Vagina (tissue), 2 donors: Measurements from ENCODE around the gene CSTPP1.

ENCODE experiments used
- POLR2A ChIP-seq, 2 donors: fragments of 450-650 bp; IDR thresholded peaks; one replicate each; pipeline ENCODE4 v1.6.1; 2017; ENCODE audit warnings: antibody characterized with exemption in 2 of 2, mild to moderate bottlenecking in 2 of 2, moderate library complexity in 2 of 2
- POLR2AphosphoS5 ChIP-seq, 2 donors: sonication (generic); formaldehyde crosslinking; IDR thresholded peaks; one replicate each; pipeline ENCODE4 v1.9.0; 2017; ENCODE audit warnings: antibody characterized with exemption in 2 of 2, mild to moderate bottlenecking in 2 of 2, low read depth in 1 of 2; ENCODE audit not compliant: insufficient read depth in 1 of 2
- TF ChIP-seq, protein P1 (sequence below), 3 experiments: fragments of 450-650 bp in 2 of 3; fragments of 200-600 bp in 1 of 3; sonication (generic) in 1 of 3; IDR thresholded peaks; one replicate each; pipeline ENCODE4 v1.5.1; 2017 to 2019; ENCODE audit warnings: antibody characterized with exemption in 3 of 3, mild to moderate bottlenecking in 2 of 3, moderate library complexity in 2 of 3

- TF ChIP-seq, protein P1, sequence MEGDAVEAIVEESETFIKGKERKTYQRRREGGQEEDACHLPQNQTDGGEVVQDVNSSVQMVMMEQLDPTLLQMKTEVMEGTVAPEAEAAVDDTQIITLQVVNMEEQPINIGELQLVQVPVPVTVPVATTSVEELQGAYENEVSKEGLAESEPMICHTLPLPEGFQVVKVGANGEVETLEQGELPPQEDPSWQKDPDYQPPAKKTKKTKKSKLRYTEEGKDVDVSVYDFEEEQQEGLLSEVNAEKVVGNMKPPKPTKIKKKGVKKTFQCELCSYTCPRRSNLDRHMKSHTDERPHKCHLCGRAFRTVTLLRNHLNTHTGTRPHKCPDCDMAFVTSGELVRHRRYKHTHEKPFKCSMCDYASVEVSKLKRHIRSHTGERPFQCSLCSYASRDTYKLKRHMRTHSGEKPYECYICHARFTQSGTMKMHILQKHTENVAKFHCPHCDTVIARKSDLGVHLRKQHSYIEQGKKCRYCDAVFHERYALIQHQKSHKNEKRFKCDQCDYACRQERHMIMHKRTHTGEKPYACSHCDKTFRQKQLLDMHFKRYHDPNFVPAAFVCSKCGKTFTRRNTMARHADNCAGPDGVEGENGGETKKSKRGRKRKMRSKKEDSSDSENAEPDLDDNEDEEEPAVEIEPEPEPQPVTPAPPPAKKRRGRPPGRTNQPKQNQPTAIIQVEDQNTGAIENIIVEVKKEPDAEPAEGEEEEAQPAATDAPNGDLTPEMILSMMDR (IDR thresholded peaks at IDR 0.05), result no peak
- TF ChIP-seq POLR2A (IDR thresholded peaks at IDR 0.05) (no peak), POLR2AphosphoS5 (IDR thresholded peaks at IDR 0.05; ENCODE audit: insufficient read depth in 1 of 2, low read depth in 1 of 2) (no peak)
These were observed 44.9 kb downstream of the CSTPP1 start for GRCh38 chr11:46981436-46981835.
